Measurements from ENCODE around the gene TRIM63.
"Not testable (repeated sequence)": the region's sequence is repeated elsewhere in the genome, so short reads cannot be mapped to it uniquely, and the experiment has no call there.

The TRIM63 gene

GRCh38 chr1:26067432-26067911 is at the start of gene TRIM63:
Gene TRIM63, minus strand, starts transcription at chr1:26067630. Its CDS starts 136 bp downstream, at chr1:26067494.
- FAIRE-seq: no peak

DNA sequence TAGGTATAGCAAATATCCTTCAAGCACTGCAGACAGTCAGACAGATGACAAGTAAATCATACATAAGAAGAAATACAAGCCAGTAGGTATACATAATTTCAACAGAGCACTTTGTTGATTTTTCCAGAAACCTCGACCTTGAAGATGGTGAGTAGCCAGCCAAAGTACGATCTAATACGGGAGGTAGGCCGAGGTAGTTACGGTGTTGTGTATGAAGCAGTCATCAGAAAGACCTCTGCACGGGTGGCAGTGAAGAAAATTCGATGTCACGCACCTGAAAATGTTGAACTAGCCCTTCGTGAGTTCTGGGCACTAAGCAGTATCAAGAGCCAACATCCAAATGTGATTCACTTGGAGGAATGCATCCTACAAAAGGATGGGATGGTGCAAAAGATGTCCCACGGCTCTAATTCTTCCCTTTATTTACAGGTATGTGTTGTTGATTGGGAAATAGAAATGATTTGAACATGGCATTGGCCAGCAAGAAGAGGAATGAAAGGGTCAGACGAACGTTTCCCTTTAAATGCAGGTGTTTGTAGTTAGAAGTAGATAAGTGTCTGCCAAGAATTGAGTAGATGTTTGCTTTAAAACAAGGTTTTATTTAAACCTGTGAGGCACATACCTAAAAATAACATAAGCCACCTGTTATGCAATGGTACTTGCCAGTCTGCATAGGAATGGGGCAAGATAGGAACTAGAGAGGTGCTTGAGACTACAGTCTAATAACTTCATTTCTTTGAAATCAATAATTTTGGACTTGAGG is 46.9 kb upstream of the TRIM63 start:
- no peak for FAIRE-seq

GRCh38 chr1:26112407-26112775 is 45.0 kb upstream of the TRIM63 start:
- FAIRE-seq: no peak

- FAIRE-seq: no peak
Measured at GRCh38 chr1:26111530-26112406, 44.3 kb upstream of the TRIM63 start, which contains the start of gene PDIK1L. Gene PDIK1L, plus strand, starts transcription at chr1:26111824. Its CDS starts 2,485 bp downstream, at chr1:26114309.

DNA sequence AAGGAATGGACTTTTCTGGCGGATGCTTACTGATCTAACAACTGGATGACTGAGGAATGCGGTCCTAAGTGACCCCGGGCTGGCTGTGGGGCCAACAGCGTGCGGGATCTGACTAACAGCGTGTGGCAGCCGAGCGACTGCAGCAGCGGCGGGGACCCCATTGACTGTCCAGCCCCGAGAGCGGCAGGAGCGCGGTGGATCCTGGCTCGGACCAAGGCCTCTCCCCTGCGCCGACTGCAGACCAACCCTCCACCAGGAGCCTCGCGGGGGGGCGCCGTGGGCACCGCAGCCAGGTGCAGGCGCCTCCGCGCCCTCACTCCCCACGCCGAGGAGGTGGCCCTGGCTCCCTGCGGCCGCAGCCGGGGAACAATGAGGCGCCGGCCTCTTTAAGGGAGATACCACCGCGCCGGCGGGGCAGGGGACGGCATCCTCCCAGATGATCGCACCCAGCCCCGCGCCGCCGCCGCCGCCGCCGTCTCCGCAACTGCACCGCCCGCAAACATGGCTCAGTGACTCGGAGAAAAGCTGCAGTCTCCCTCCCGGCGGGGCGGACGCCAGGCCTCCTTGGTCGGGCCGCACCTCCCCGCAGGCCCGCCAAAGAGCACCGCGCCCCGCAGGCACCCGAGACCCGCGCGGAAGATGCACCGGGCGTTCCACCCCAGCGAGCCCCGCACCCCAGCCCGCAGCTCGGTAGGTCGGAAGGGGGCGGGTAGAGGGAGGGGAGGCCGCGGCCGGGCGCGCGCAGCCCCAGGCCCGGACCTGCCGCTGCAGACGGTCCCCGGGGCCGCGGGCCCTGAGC is 43.5 kb upstream of the TRIM63 start:
- FAIRE-seq: no peak

DNA sequence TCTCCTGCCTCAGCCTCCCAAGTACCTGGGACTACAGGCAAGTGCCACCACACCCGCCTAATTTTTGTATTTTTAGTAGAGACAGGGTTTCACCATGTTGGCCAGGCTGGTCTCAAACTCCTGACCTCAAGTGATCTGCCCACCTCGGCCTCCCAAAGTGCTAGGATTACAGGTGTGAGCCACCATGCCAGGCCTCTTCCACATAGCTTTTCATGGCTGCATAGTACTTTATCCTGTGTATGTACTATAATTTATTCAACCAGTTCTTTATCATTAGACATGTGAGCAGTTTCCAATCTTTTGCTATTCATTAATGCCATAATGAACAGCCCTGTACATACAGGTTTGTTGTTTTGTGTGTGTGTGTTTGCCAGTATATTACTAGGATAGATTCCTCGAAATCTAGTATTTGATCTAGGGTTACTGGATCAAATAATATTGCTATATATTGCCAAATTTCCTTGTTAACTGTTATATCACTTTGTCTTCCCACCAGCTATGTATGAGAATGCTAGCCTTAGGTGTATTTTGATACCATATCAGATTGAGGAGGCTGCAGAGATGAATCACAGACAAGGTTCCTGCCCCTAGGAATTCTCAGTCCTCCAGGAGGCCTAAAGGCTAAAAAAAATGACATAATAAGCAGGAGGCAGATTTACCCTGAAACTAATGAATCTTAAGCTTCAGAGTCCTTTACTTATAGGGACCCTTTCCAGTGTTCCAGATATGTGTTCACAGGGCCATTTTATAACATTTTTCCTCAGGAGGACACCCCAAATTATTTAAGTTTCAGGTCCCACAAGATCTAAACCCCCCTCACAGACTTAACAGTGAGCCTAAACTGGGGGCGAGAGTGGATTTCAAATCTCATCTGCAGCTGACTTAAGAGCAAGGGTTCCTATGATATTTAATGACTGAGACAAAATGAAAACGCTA is 42.1 kb upstream of the TRIM63 start:
- FAIRE-seq: no peak

- not testable (repeated sequence) for FAIRE-seq
Measured at GRCh38 chr1:26105226-26105548, 37.8 kb upstream of the TRIM63 start.

- FAIRE-seq: no peak
Measured at GRCh38 chr1:26102526-26102925, 35.1 kb upstream of the TRIM63 start.

DNA sequence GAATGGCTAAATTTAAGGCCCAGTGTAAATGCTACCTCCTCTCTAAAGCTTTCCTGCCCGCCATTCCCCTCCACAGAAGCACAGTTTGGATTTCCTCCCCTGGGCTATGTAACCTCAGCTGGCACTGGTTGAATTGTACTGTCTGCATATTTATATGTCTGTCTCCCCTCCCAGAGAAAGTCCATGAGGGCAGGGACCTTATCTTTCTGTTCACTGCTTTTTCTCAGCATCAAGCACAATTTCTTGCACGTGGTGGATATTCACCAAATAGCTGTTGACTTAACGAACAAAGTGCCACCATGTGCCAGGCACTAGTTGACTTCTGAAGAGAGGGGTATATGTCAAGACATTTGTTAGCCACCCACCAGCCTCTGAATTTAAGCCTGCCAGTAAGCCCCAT is 34.7 kb upstream of the TRIM63 start:
- no peak for FAIRE-seq

GRCh38 chr1:26100204-26100603 is 32.8 kb upstream of the TRIM63 start:
- not testable (repeated sequence) for FAIRE-seq

GRCh38 chr1:26099780-26100179 is 32.4 kb upstream of the TRIM63 start:
- FAIRE-seq: no peak

GRCh38 chr1:26098602-26099001 is 31.2 kb upstream of the TRIM63 start:
- no peak for FAIRE-seq

DNA sequence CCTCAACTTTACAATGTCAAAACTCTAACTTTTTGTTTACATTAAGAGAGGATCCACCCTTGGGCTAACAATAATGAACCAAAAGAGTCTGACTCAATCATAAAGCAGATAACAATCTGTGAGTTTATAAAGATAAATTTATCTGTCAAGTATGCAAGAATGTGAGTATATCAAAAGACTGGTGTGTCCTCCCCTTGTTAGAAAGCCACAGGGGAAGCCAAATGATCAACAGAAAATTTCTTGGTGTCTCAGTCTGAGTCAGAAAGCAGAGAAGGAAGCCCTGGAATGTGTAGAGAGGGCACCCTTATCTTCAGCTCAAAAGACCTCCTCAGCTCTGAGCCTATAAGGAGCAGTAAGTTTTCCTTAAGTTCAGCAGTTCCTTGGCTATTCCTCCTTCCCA is 30.3 kb upstream of the TRIM63 start:
- FAIRE-seq: no peak

DNA sequence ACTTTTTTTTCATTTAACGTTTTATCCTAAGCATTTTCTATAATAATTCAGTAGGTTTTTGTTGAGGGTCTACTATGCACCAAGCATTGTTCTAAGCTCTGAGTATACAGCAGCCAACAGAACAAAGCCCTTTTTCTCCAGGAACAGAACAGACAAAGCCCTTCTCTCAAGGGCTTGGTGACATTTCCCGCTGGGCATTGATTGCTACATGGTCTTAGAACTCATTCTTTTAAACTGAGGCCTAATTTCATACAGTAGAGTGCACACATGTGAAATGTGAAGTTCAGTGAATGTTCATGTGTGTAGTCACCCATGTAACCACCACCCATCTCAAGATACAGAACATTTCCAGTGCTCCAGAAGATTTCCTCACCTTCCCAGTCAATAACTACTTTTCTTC is 29.0 kb upstream of the TRIM63 start:
- FAIRE-seq: no peak

- FAIRE-seq: no peak
Measured at GRCh38 chr1:26094677-26095383, 27.4 kb upstream of the TRIM63 start.

DNA sequence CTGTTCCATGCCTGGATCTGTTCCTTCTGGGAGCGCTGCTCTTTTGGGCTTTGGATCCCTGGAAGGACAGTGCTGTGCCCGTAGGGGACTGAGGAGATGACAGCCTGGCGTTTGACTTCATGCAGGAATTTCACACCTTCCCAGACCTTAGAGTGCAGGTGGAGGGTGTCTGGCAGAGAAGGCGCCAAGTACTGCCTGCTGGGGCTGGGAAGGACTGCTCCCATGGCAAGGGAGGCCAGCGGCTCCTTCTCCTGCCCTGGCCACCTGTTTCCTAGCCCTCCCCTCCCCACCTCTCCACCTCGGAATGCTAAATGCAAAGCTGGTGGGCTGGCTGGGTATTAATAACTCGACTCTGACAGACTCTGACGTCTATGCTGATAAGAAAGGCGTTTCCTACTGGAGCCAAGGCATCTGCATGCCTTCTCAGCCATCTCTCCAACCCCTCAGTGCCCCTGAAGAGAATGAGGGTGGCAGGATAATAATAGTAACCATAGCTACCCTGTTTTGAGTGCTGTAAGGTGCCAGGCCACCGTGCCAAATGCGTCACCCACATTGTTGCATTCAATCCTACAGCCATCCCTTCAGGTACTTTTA is 26.7 kb upstream of the TRIM63 start:
- FAIRE-seq: no peak

- not testable (repeated sequence) for FAIRE-seq
Measured at GRCh38 chr1:26093569-26093968, 26.1 kb upstream of the TRIM63 start.

DNA sequence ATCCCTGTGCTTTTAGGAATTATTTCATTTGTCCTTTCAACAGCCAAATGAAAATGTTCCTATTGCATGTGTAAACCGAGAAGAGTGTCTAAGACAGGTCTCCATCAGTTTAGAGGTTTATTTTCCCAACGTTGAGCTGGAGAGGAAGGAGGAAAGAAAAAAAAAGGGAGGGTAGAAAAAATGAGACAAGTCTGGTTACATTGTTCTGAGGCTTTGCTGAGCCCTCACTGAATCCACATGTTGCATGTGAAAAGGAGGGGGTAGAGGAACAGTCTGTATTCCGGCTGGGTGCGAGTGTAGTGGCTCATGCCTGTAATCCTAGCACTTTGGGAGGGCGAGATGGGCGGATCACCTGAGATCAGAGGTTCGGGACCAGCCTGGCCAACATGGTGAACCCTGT is 25.0 kb upstream of the TRIM63 start:
- no peak for FAIRE-seq

DNA sequence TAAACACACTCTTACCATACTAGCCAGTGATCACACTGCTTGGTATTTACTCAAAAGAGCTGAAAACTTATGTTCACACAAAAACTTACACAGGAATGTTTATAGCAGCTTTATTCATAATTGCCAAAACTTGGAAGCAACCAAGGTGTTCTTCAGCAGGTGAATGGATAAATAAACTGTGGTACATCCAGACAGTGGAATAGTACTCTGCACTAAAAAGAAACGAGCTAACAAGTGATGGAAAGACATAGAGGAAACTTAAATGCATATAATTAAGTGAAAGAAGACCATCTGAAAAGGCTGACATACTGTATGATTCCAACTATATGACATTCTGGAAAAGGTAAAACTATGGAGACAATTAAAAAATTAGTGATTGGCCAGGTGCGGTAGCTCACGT is 23.5 kb upstream of the TRIM63 start:
- no peak for FAIRE-seq

DNA sequence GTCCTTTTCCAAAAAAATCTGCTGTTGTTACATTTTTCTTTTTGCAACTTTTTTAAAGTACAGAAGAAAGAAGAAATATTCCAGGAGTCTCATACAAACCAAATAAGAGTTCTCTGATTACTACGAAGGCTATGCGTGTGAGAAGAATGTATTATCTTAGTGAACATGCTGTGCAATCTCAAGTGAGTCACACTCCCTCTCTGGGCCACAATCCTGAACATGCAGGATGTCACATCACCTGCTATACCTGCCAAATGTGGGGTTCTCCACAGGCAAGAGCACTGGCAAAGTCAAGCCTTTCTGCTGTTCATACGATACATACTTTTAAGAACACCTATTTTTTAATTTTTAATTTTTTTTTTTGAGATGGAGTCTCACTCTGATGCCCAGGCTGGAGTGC is 21.7 kb upstream of the TRIM63 start:
- FAIRE-seq: no peak

DNA sequence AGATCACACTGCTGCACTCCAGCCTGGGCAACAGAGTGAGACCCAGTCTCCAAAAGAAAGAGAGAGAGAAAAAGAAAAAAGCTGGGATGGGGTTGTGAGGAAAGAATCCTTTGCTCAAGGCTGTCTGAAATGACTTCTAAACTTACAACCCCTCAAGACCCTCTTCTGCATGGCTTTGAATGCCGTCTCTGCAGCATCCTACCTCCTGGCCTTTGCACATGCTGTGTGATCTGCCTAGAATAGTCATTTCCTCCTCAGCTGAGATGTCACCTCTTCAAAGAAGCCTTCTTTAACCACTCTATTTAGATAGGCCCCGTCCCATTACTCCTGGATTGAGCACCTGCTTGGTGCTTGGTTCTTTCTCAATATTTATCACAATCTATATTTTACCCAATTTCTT is 17.4 kb upstream of the TRIM63 start:
- no peak for FAIRE-seq
